ENCODE data around the gene SHF.

DNA sequence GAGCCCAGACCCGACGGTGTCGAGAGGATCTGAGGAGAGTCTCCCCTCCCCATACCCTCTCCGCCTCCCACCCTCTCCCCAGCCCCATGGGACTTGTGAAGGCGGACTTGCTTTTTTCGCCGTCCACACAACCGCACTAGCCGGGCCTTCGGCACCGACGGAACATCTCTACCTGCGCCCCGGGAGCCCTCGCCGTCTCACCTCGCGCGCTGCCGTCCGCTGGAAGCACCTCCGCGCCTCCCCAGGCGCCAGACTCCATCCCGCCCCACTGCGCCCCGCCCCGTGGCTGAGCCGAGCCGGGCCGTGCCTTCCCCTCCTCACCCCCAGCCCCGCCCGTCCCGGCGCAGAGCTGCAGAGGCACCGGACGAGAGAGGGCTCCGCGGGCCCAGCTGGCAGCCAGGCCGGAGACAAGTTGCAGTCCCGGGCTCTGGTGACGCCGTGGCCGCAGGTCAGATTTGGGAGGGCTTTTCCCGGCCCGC is 58.1 kb downstream of the SHF start, which contains the start of the genes DUOX1 and DUOXA1:
- TF ChIP-seq EZH2phosphoT487 (IDR thresholded peaks at IDR 0.05; ENCODE audit: insufficient read depth, low read depth) (no peak), EZH2 (IDR thresholded peaks at IDR 0.05; ENCODE audit: insufficient read depth, poor library complexity, severe bottlenecking) (no peak)
